GM12865 (cell line): ENCODE measurements around the gene EHD3.

Experiments used
- DNase-seq: peaks from one replicate; pipeline ENCODE4 v3.0.0; 2010; ENCODE audit warnings: low read depth
- H3K4me3 ChIP-seq: 2 replicates; pipeline ENCODE4 v1.5.1; 2011; ENCODE audit warnings: mild to moderate bottlenecking, low read depth, low read length, control low read depth
- TF ChIP-seq, protein P1 (sequence below): IDR thresholded peaks from 2 replicates; pipeline ENCODE4 v1.5.1; 2011; ENCODE audit warnings: low read length, control low read depth, low read depth, inconsistent platforms; ENCODE audit not compliant: insufficient read depth; ENCODE audit errors: missing control alignments

Gene EHD3

GRCh38 chr2:31233231-31233630 lies 721 bp upstream of the EHD3 start:
- TF ChIP-seq, protein P1, sequence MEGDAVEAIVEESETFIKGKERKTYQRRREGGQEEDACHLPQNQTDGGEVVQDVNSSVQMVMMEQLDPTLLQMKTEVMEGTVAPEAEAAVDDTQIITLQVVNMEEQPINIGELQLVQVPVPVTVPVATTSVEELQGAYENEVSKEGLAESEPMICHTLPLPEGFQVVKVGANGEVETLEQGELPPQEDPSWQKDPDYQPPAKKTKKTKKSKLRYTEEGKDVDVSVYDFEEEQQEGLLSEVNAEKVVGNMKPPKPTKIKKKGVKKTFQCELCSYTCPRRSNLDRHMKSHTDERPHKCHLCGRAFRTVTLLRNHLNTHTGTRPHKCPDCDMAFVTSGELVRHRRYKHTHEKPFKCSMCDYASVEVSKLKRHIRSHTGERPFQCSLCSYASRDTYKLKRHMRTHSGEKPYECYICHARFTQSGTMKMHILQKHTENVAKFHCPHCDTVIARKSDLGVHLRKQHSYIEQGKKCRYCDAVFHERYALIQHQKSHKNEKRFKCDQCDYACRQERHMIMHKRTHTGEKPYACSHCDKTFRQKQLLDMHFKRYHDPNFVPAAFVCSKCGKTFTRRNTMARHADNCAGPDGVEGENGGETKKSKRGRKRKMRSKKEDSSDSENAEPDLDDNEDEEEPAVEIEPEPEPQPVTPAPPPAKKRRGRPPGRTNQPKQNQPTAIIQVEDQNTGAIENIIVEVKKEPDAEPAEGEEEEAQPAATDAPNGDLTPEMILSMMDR = no peak
- DNase-seq = no peak
- H3K4me3 ChIP-seq = peak overlapping the region; percentile 48

DNA sequence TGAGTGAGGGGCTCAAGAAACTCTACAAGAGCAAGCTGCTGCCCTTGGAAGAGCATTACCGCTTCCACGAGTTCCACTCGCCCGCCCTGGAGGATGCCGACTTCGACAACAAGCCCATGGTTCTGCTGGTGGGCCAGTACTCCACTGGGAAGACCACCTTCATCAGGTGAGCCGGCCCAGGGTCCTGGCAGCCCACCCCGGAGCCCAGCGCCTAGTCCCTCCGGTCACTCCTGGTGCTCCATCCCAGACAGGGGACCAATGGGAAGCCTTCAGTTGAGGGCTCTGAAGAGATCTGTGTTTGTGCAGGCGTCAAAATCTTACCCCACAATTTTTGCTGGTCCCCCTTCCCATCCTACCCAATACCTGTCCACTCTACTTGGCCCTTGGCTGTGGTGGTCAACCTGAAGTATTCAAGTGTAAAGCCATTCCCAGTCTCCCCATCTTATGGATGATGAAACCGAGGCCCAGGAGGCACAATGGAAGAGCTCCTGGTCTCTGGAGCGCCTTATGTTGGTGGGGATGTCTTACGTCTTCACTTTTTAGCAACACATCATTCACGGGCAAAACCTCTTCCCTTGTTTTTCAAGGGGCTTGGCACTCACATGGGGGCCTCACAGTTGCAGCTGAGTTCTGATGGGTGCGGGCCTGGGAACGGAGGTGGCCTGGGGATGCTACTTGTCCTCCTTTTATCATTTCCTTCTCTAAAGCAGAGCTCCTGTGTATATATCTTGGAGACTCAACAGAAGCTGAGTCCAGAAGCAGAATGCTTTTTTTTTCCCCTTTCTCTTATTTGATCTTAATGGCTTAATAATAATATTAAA lies 941 bp downstream of the EHD3 start:
- TF ChIP-seq, protein P1 = no peak
- H3K4me3 ChIP-seq = no peak overlapping the region
- DNase-seq = no peak

GRCh38 chr2:31235504-31235902 lies 1.6 kb downstream of the EHD3 start:
- DNase-seq = no peak
- TF ChIP-seq, protein P1 = no peak
- H3K4me3 ChIP-seq = no peak overlapping the region

DNA sequence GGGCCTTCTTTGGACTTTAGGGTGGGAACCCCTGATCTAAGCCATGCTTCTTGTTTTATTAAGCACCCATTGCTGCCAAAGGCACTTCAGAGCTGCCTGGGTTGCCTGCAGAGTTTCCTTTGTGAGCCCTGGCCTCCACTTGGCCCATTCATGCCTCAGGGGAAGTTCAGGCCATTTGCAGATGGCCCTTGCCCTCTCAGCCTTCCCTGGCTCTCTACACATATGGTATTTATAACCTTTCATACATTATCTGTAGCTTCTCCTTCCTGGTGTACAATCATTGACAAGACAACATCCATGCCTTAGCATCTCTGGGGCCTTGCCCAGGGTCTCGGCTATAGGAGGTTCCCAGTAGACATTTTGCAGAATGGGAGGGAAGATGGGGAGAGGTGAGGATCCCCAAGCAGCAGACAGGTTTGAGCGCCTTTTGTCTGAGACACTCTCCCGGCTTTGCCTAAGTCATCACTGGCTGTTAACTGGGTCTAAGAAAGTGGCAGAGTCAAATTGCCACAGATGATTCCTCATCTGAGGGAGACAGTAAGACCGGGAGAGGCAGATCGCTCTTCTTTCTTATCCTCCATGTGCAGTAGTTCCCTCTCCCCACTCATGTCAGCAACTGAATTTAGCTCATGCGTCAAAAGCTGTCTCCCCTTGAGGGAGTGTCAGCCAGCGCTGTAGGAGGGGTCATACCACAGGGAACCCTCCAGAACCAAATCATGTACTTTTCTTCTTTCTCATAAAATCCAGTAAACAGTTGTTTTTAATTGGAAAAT lies 2.7 kb downstream of the EHD3 start:
- TF ChIP-seq, protein P1 = no peak
- DNase-seq = no peak
- H3K4me3 ChIP-seq = no peak overlapping the region

DNA sequence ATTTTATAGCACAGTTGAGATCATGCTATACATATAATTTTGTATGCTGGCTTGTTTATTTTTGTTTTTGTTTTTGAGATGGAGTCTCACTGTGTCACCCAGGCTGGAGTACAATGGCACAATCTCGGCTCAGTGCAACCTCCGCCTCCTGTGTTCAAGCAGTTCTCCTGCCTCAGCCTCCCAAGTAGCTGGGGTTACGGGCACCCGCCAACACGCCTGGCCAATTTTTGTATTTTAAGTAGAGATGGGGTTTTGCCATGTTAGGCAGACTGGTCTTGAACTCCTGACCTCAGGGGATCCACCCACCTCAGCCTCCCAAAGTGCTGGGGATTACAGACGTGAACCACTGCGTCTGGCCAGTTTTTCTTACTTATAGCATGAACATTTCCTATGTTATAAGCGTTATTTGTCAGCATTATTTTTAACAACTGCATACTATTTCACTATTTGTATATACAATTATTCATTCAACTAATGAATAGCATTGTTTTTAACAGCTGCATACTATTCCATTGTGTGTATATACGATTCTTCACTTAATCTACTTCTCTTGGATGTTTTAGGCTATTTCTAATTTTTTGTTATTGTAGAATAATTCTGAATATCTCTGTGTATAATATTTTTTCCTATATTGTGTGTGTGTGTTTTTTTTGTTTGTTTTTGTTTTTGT lies 3.5 kb downstream of the EHD3 start:
- TF ChIP-seq, protein P1 = no peak
- no peak for DNase-seq
- no peak overlapping the region for H3K4me3 ChIP-seq

DNA sequence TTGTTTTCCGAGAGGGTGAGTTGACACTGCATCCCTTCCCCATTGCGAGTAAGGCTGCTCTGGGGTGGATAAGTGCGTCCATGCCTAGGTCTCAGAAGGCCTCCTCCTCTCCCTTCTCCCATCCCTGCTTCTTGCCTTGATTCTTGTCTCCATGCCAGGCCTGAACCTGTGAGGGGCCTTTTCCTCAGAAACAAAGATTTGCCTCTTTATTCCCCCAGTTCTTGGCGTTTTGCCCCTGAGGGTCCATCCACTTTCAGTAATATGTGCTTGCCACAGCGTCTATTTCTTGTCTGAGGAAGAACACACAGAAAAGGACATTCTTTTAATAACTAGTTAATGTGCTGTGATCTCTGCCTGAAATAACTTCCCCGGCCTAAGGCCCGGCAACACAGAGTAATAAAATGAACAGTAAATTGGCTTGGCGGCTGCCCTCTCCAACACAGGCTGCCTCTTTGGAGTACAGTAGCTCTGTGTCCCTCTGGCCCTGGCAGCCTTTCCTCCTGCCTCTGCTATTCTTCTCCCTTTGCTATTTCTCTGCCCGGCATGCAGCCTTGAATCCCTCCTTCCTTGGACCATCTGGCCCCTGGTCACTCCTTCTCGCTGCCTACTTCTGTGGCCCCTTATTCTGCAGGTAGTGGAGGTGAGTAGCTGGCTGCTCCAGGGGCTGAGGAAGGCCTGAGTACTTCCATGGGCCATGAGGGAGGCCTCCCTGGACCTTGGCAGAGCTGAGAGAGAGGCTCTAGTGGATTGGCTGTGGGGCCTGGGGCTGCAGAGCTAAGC lies 4.4 kb downstream of the EHD3 start:
- H3K4me3 ChIP-seq = no peak overlapping the region
- TF ChIP-seq, protein P1 = no peak
- DNase-seq = no peak
